WTC11 (cell line): Measurements from ENCODE around the gene LAMA4. TPM values are rescaled to one million over a fixed set of nuclear protein-coding genes. Genes with fewer than 3 reads are reported as not detected.

ENCODE experiments used
- ATAC-seq: fragments of 200-7000 bp; cut with Tn5 transposase; 2 replicates; pipeline ENCODE4 v1.10.0; 2021; ENCODE audit warnings: mild to moderate bottlenecking, moderate library complexity
- CTCF ChIA-PET: fragments of 300-600 bp; sonication (Branson Sonifier 250); formaldehyde crosslinking; loops from one replicate; lab custom pipeline; 2021; ENCODE audit warnings: antibody characterized with exemption; lab: Charles Lee
- POLR2A ChIA-PET: fragments of 350-600 bp; sonication (Branson Sonifier 250); formaldehyde crosslinking; loops from one replicate; lab custom pipeline; 2021; ENCODE audit warnings: antibody characterized with exemption; lab: Charles Lee
- DNase-seq: peaks from one replicate; pipeline ENCODE4 v3.0.0; 2021; ENCODE audit warnings: low spot score
- H3K27ac Mint-ChIP-seq: 2 replicates; pipeline ENCODE4 v1.8.0; 2021; ENCODE audit warnings: mixed read lengths
- H3K27me3 Mint-ChIP-seq: 2 replicates; pipeline ENCODE4 v1.8.0; 2021; ENCODE audit warnings: low read depth, mild to moderate bottlenecking, moderate library complexity, mixed read lengths
- H3K36me3 Mint-ChIP-seq: 2 replicates; pipeline ENCODE4 v1.8.0; 2021; ENCODE audit warnings: mixed read lengths
- H3K4me1 Mint-ChIP-seq: 2 replicates; pipeline ENCODE4 v1.8.0; 2022; ENCODE audit warnings: mixed read lengths
- H3K4me3 Mint-ChIP-seq: 2 replicates; pipeline ENCODE4 v1.8.0; 2021; ENCODE audit warnings: mild to moderate bottlenecking, moderate library complexity, mixed read lengths
- H3K9me3 Mint-ChIP-seq: 2 replicates; pipeline ENCODE4 v1.8.0; 2021; ENCODE audit warnings: mixed read lengths
- CREM ChIP-seq: sonication (generic); formaldehyde crosslinking; IDR thresholded peaks from 2 replicates; pipeline ENCODE4 v1.8.1; 2022; ENCODE audit warnings: mild to moderate bottlenecking, missing genetic modification reagents, moderate library complexity
- MYBL2 ChIP-seq: sonication (generic); formaldehyde crosslinking; IDR thresholded peaks from 2 replicates; pipeline ENCODE4 v1.8.1; 2023; ENCODE audit warnings: mild to moderate bottlenecking, moderate library complexity, missing genetic modification reagents
- NR1H2 ChIP-seq: sonication (generic); formaldehyde crosslinking; IDR thresholded peaks from 2 replicates; pipeline ENCODE4 v1.9.0; 2021; ENCODE audit warnings: mild to moderate bottlenecking, moderate library complexity, missing genetic modification reagents
- RORB ChIP-seq: fragments of 250-450 bp; sonication (Bioruptor Pico); IDR thresholded peaks from 2 replicates; pipeline ENCODE4 v1.9.0; 2021; ENCODE audit warnings: mild to moderate bottlenecking
- SMAD3 ChIP-seq: sonication (generic); formaldehyde crosslinking; IDR thresholded peaks from 2 replicates; pipeline ENCODE4 v1.8.0; 2022; ENCODE audit warnings: missing genetic modification reagents, mild to moderate bottlenecking, borderline replicate concordance
- TP53 ChIP-seq: sonication (generic); formaldehyde crosslinking; IDR thresholded peaks from 2 replicates; pipeline ENCODE4 v1.8.1; 2023; ENCODE audit warnings: mild to moderate bottlenecking, missing genetic modification reagents
- ZNF138 ChIP-seq: sonication (generic); formaldehyde crosslinking; conservative IDR thresholded peaks from 2 replicates; pipeline ENCODE4 v1.8.1; 2022; ENCODE audit warnings: mild to moderate bottlenecking, moderate library complexity, missing genetic modification reagents
- total RNA-seq: library from RNA; stranded (reverse); gene quantifications from 3 replicates; pipeline ENCODE4 v1.2.3, GENCODE V29; 2021
- TF ChIP-seq, protein P1 (sequence below): sonication (generic); formaldehyde crosslinking; IDR thresholded peaks from 2 replicates; pipeline ENCODE4 v1.8.1; 2023; ENCODE audit warnings: mild to moderate bottlenecking, missing genetic modification reagents
- TF ChIP-seq, protein P2 (sequence below): fragments of 250-450 bp; sonication (Bioruptor Pico); IDR thresholded peaks from 2 replicates; pipeline ENCODE4 v1.9.0; 2021; ENCODE audit warnings: mild to moderate bottlenecking
- TF ChIP-seq, protein P3 (sequence below): sonication (generic); formaldehyde crosslinking; IDR thresholded peaks from 2 replicates; pipeline ENCODE4 v1.8.1; 2022; ENCODE audit warnings: low read depth, mild to moderate bottlenecking, moderate library complexity, missing genetic modification reagents, borderline replicate concordance
- TF ChIP-seq, protein P4 (sequence below): sonication (generic); formaldehyde crosslinking; IDR thresholded peaks from 2 replicates; pipeline ENCODE4 v1.8.0; 2022; ENCODE audit warnings: mild to moderate bottlenecking, missing genetic modification reagents
- TF ChIP-seq, protein P5 (sequence below): fragments of 250-450 bp; sonication (Bioruptor Pico); conservative IDR thresholded peaks from 2 replicates; pipeline ENCODE4 v1.9.0; 2021; ENCODE audit warnings: mild to moderate bottlenecking
- TF ChIP-seq, protein P6 (sequence below): sonication (generic); formaldehyde crosslinking; IDR thresholded peaks from 2 replicates; pipeline ENCODE4 v1.8.0; 2022; ENCODE audit warnings: mild to moderate bottlenecking, missing genetic modification reagents
- TF ChIP-seq, protein P7 (sequence below): sonication (generic); formaldehyde crosslinking; IDR thresholded peaks from 2 replicates; pipeline ENCODE4 v1.8.1; 2023; ENCODE audit warnings: mild to moderate bottlenecking, moderate library complexity, missing genetic modification reagents
- TF ChIP-seq, protein P8 (sequence below): sonication (generic); formaldehyde crosslinking; IDR thresholded peaks from 2 replicates; pipeline ENCODE4 v1.8.0; 2022; ENCODE audit warnings: missing genetic modification reagents
- TF ChIP-seq, protein P9 (sequence below): sonication (generic); formaldehyde crosslinking; IDR thresholded peaks from 2 replicates; pipeline ENCODE4 v1.8.0; 2022; ENCODE audit warnings: mild to moderate bottlenecking, missing genetic modification reagents

Gene LAMA4
- total RNA-seq, 1 experiment from 2014 or later: 1.6 TPM

DNA sequence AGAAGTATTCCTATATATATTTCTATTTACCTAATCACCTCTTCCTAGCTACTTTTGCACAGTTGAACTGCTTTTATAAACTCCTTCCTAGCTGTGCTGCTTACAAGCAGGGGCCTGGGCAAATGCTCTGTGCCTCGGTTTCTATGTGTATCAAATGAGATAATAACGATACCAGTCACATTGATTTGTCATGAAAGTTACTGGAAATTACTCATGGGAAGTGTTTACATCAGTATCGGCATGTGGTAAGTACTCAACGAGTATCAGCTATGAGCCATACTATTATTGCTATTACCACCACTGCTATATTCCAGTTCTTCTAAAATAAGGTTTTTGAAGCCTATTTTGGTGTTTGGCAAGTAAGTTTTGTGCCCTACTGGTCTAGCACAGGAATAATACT is 4.9 kb downstream of the LAMA4 start (continued):
- TF ChIP-seq TP53 (CRISPR knock-in tag): no peak
- TF ChIP-seq, protein P1, sequence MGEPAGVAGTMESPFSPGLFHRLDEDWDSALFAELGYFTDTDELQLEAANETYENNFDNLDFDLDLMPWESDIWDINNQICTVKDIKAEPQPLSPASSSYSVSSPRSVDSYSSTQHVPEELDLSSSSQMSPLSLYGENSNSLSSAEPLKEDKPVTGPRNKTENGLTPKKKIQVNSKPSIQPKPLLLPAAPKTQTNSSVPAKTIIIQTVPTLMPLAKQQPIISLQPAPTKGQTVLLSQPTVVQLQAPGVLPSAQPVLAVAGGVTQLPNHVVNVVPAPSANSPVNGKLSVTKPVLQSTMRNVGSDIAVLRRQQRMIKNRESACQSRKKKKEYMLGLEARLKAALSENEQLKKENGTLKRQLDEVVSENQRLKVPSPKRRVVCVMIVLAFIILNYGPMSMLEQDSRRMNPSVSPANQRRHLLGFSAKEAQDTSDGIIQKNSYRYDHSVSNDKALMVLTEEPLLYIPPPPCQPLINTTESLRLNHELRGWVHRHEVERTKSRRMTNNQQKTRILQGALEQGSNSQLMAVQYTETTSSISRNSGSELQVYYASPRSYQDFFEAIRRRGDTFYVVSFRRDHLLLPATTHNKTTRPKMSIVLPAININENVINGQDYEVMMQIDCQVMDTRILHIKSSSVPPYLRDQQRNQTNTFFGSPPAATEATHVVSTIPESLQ (CRISPR knock-in tag): no peak
- TF ChIP-seq, all 79 proteins: peak for 0

DNA sequence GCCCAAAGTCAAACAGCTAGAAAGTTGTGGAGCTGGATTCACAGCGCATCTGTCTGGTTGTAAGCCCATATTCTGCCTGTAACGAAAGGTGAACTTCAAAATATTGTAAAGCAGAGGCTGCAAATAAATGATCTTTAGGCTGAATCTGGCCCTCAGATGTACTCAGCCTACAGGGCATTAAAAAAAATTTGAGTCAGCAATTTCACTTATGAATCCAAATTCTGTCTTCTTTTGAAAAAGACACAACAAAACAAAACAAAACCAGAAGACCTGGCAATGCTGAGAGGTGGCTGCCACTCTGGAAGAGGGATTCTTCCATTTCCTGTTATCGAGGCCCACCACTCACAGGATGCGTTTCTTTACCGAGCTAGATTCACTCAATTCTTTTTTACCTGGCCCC is 7.1 kb downstream of the LAMA4 start:
- Mint-ChIP-seq H3K27ac (no peak overlapping the region), H3K4me1 (peaks cover 36% of the 10 kb centered on the region), H3K9me3 (peaks cover 5% of the 10 kb centered on the region; the same call in 1 of the 2 replicates), H3K4me3 (no peak overlapping the region), H3K27me3 (peaks cover 10% of the 10 kb centered on the region), H3K36me3 (no peaks in the 10 kb centered on the region)
- CTCF ChIA-PET: no interaction called here
- POLR2A ChIA-PET: no interaction called here
- ATAC-seq: no peak
- DNase-seq: no peak
- TF ChIP-seq, protein P2, sequence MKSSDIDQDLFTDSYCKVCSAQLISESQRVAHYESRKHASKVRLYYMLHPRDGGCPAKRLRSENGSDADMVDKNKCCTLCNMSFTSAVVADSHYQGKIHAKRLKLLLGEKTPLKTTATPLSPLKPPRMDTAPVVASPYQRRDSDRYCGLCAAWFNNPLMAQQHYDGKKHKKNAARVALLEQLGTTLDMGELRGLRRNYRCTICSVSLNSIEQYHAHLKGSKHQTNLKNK: no peak
- TF ChIP-seq, protein P3, sequence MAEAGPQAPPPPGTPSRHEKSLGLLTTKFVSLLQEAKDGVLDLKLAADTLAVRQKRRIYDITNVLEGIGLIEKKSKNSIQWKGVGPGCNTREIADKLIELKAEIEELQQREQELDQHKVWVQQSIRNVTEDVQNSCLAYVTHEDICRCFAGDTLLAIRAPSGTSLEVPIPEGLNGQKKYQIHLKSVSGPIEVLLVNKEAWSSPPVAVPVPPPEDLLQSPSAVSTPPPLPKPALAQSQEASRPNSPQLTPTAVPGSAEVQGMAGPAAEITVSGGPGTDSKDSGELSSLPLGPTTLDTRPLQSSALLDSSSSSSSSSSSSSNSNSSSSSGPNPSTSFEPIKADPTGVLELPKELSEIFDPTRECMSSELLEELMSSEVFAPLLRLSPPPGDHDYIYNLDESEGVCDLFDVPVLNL (CRISPR knock-in tag): no peak
- TF ChIP-seq CREM (CRISPR knock-in tag): no peak
- TF ChIP-seq, protein P4, sequence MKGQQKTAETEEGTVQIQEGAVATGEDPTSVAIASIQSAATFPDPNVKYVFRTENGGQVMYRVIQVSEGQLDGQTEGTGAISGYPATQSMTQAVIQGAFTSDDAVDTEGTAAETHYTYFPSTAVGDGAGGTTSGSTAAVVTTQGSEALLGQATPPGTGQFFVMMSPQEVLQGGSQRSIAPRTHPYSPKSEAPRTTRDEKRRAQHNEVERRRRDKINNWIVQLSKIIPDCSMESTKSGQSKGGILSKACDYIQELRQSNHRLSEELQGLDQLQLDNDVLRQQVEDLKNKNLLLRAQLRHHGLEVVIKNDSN (CRISPR knock-in tag): no peak
- TF ChIP-seq, protein P5, sequence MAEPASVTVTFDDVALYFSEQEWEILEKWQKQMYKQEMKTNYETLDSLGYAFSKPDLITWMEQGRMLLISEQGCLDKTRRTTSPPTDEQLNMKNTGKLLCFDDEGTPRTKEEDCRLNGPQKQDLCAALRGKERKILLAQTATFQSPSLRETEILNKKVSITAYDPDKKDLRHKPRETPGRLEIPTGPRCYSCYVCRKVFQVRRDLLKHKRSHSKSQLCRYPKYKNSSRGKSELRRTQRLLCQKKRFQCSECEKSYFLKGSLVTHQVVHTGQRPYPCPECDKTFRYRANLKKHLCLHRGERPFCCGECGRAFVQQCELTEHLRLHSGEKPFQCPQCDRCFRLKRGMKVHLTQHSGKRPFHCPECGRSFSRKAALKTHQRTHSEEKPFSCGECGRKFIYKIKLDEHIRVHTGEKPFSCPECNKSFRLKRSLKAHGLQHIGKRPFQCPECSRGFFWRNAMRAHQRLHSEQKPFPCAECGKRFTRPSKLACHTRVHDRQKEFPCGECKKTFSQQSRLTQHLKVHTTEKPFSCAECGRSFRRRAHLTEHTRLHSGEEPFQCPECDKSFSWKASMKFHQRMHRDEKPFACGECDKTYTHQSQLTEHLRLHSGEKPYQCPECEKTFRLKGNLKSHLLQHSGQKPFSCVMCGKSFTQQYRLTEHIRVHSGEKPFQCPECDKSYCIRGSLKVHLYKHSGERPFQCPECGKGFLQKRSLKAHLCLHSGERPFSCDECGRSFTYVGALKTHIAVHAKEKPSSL: no peak
- TF ChIP-seq, protein P6, sequence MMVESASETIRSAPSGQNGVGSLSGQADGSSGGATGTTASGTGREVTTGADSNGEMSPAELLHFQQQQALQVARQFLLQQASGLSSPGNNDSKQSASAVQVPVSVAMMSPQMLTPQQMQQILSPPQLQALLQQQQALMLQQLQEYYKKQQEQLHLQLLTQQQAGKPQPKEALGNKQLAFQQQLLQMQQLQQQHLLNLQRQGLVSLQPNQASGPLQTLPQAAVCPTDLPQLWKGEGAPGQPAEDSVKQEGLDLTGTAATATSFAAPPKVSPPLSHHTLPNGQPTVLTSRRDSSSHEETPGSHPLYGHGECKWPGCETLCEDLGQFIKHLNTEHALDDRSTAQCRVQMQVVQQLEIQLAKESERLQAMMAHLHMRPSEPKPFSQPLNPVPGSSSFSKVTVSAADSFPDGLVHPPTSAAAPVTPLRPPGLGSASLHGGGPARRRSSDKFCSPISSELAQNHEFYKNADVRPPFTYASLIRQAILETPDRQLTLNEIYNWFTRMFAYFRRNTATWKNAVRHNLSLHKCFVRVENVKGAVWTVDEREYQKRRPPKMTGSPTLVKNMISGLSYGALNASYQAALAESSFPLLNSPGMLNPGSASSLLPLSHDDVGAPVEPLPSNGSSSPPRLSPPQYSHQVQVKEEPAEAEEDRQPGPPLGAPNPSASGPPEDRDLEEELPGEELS (CRISPR knock-in tag): no peak
- TF ChIP-seq, protein P7, sequence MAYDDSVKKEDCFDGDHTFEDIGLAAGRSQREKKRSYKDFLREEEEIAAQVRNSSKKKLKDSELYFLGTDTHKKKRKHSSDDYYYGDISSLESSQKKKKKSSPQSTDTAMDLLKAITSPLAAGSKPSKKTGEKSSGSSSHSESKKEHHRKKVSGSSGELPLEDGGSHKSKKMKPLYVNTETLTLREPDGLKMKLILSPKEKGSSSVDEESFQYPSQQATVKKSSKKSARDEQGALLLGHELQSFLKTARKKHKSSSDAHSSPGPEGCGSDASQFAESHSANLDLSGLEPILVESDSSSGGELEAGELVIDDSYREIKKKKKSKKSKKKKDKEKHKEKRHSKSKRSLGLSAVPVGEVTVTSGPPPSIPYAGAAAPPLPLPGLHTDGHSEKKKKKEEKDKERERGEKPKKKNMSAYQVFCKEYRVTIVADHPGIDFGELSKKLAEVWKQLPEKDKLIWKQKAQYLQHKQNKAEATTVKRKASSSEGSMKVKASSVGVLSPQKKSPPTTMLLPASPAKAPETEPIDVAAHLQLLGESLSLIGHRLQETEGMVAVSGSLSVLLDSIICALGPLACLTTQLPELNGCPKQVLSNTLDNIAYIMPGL: no peak
- TF ChIP-seq MYBL2: no peak
- TF ChIP-seq RORB (CRISPR knock-in tag): no peak
- no peak for TF ChIP-seq ZNF138
- TF ChIP-seq, protein P8, sequence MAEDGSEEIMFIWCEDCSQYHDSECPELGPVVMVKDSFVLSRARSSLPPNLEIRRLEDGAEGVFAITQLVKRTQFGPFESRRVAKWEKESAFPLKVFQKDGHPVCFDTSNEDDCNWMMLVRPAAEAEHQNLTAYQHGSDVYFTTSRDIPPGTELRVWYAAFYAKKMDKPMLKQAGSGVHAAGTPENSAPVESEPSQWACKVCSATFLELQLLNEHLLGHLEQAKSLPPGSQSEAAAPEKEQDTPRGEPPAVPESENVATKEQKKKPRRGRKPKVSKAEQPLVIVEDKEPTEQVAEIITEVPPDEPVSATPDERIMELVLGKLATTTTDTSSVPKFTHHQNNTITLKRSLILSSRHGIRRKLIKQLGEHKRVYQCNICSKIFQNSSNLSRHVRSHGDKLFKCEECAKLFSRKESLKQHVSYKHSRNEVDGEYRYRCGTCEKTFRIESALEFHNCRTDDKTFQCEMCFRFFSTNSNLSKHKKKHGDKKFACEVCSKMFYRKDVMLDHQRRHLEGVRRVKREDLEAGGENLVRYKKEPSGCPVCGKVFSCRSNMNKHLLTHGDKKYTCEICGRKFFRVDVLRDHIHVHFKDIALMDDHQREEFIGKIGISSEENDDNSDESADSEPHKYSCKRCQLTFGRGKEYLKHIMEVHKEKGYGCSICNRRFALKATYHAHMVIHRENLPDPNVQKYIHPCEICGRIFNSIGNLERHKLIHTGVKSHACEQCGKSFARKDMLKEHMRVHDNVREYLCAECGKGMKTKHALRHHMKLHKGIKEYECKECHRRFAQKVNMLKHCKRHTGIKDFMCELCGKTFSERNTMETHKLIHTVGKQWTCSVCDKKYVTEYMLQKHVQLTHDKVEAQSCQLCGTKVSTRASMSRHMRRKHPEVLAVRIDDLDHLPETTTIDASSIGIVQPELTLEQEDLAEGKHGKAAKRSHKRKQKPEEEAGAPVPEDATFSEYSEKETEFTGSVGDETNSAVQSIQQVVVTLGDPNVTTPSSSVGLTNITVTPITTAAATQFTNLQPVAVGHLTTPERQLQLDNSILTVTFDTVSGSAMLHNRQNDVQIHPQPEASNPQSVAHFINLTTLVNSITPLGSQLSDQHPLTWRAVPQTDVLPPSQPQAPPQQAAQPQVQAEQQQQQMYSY (CRISPR knock-in tag): no peak
- TF ChIP-seq, protein P9, sequence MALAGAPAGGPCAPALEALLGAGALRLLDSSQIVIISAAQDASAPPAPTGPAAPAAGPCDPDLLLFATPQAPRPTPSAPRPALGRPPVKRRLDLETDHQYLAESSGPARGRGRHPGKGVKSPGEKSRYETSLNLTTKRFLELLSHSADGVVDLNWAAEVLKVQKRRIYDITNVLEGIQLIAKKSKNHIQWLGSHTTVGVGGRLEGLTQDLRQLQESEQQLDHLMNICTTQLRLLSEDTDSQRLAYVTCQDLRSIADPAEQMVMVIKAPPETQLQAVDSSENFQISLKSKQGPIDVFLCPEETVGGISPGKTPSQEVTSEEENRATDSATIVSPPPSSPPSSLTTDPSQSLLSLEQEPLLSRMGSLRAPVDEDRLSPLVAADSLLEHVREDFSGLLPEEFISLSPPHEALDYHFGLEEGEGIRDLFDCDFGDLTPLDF (CRISPR knock-in tag): no peak
- TF ChIP-seq NR1H2: no peak
- TF ChIP-seq SMAD3: no peak
